Erythroblast (primary cell): Measurements from ENCODE around the gene NPHP4.

Experiments used
- GATA1 ChIP-seq: IDR thresholded peaks from 2 replicates; pipeline ENCODE4 v1.6.1; 2011; ENCODE audit warnings: low read depth, mild to moderate bottlenecking, control low read depth, low read length, moderate library complexity
- POLR2A ChIP-seq: IDR thresholded peaks from 2 replicates; pipeline ENCODE4 v1.6.1; 2011; ENCODE audit warnings: mild to moderate bottlenecking, low read length

- no peak for TF ChIP-seq POLR2A
- no peak for TF ChIP-seq GATA1
Measured at GRCh38 chr1:5885471-5886139, 106.6 kb downstream of the NPHP4 start.
